Fibroblast of lung (primary cell): ENCODE data around the gene GOLGA8B.
"Not testable (repeated sequence)": the region's sequence is repeated elsewhere in the genome, so short reads cannot be mapped to it uniquely, and the experiment has no call there.

Experiments used
- CTCF ChIP-seq, 2 donors: IDR thresholded peaks in 1 of 2; conservative IDR thresholded peaks in 1 of 2; 1 replicate in 1 of 2; 2 replicates in 1 of 2; pipeline ENCODE4 v1.5.1; 2011 to 2012; ENCODE audit warnings: low read length in 2 of 2, control low read depth in 1 of 2, inconsistent platforms in 1 of 2, low read depth in 1 of 2, mild to moderate bottlenecking in 1 of 2
- EZH2 ChIP-seq: IDR thresholded peaks from 2 replicates; pipeline ENCODE4 v1.5.1; 2012; ENCODE audit warnings: low read length, control low read depth, mild to moderate bottlenecking; ENCODE audit errors: missing control alignments

- TF ChIP-seq CTCF (conservative IDR thresholded peaks at IDR 0.05 in 1 of 2, IDR thresholded peaks at IDR 0.05 in 1 of 2; ENCODE audit: low read depth in 1 of 2, low read length in 2 of 2); EZH2: not testable (repeated sequence)
Observed at GRCh38 chr15:34585966-34586365, 2.5 kb upstream of the GOLGA8B start.
